Medulla oblongata (tissue), 1 donor: ENCODE measurements around the gene CYP11A1.
A peak's percentile ranks its signal among the peaks of the same experiment; 100 is the strongest.
"Not testable (repeated sequence)": the region's sequence is repeated elsewhere in the genome, so short reads cannot be mapped to it uniquely, and the experiment has no call there.

ENCODE experiments used
- DNase-seq: peaks from one replicate; pipeline ENCODE4 v3.0.0-alpha.2; 2015; ENCODE audit errors: extremely low spot score

Gene CYP11A1

DNA sequence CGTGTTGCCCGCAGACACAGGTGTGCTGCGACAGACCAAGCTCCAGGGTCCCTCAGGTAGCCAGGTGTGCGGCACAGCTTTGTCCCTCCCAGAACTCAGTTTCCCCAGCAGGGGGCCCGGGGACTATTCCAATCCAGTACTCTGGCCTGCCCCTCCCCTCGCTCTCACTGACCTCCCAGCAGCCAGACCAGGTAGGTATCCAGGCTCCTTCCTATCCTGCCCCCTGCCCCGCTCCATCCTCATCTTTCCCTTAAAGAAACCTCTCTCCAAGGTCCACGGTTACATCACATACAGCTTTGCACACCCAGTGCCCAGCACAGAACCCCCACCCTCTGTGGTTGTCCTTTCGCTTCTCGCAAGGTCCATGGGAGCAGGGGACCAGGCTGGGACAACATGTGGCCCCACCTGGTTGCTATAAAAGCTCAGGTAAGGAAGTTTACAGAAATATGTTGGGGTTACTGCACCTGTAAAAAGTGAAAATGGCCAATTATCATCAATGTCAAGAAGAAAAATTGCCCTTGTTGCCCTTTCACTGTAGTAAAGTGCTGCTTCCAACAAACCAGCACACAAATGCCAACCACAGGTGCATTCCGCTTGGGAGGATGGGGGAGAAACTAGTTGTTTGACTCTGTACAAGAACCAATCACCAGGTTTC, 7.3 kb upstream of the CYP11A1 start:
- no peak for DNase-seq

DNA sequence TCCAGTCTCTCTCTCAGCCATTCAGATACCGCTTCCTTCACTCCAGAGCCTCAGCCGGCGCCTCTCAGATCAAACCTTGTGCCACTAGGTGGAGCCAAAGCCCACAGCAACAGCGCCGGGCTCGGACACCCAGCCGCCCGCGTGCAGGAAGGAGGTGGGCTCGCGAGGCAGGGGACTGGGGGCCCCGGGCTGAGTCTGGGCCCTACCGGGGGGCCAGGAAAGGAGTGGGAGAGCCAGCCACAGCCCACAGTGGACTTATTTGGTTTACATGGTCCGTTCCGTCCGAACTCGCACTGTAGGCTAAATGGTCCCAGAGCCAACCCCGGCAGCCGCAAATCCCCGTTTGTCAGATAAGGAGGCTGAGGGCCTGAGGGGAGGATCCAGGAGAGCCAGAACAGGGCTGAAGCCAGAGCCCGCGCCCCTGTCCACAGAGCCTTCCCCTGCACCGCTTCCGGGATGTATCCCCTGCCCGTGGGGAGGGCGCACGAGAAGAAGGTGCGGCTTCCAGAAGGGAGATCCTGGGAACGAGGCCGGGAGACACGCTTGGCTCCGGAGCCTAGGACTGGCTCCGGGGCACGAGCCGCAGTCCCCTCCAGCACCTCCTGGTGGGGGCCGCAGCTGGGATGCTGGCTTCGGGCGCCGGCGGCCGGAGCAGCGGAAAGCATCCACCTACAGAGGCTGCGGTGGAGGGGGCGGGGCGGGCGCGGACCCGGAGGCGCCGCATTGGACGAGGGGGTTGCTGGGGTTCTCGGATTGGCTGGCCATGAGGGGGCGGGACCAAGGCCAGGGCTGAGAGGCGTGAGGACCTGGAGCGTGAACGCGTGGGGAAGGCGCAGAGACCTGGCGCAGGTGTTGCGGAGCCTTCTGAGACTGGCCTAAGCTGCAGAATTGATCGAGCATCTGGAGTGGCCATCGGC, 6.5 kb upstream of the CYP11A1 start:
- peak; percentile 93 for DNase-seq

DNA sequence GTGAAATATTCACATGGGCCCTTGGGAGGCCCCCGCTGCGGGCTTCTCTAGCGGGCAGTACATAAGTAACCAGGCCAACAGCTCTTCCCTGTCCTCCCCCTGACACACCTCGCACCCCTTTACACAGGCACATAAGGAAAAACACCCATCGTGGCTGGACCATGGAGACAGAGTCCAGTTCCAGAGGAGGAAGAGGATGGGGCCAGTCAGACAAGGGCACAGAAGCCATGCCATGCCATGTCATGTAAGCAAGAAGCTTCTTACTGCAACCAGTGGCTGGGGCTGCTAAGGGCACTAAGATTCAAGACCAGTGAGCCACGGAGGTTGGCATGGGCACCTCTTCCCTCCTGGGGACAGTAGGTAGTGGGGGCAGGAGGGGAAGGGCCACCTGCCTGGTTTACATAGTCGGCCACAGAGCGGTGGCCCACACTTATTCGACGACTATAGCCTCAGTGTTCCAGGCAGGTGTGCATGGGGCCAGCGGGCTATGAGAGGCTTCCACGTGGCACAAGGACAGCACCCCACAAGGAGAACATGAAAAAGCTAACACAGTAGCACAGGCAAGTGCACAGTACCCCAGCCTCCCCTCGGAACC, 5.7 kb upstream of the CYP11A1 start:
- DNase-seq = no peak

DNA sequence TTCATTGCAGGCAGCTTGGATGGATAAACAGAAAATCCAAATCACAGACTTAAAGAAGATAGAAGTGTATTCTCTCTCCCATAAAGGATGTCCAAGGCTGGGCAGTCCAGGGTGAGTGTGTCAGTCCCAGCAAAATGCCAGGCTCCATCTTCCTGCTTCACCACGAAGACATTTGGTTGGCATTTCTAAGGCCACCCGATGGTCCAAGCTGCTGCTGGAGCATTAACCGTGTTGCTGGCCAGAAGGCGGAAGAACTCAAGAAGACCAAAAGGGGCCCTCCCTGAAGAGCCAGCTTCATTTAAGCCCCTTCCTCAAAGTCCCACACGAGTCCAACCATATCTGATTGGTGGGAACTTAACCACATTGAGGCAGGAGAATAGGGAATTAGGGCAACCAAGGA, 3.0 kb upstream of the CYP11A1 start:
- DNase-seq = no peak

DNA sequence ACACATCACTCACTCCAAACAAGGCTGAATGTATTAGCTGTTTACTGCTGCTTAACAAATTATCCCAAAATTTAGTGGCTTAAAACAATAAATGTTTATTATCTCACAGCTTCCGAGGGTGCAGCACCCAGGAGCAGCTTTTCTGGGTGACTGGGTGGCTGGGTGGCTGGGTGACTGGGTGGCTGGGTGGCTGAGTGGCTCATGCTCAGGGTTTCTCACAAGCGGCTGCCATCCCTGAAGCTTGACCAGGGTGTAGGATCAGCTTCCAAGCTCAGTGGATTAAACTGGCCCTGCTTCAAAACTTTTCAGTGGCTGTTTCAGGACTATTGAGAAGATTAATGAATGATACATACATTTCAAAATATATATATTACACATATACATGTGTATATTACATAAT, 2.3 kb upstream of the CYP11A1 start:
- DNase-seq = no peak

DNA sequence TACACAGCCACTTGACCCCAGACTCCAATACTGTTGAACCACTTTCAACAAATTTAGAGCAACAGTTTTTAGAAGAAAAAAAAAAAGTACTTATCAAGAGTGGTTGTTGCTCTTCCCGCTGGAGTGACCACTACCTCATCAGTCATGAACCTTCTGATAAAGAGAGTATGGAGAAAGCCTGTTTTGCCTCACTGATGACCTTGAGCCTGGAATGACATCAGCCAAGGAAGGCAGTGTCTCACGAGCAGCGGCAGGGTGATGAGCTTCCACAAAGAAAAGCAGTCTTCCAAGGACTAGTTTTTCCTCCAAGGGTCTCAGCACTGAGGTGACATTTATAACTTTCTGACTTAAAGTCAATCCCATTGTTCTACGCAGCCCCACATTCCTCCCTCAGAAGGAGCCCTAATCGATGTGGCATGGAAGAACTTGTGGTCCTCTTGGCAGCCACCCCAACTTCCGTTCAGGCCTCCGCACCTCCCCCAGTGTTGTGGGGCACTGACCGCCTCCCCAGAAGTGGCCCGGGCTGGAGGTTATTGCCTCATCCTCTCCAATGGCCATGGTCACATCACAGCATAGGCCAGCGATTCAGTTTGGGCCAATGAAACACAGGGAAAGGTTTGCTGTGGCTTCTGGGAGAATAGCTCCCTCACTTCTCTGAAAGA, 1.8 kb upstream of the CYP11A1 start:
- no peak for DNase-seq

DNA sequence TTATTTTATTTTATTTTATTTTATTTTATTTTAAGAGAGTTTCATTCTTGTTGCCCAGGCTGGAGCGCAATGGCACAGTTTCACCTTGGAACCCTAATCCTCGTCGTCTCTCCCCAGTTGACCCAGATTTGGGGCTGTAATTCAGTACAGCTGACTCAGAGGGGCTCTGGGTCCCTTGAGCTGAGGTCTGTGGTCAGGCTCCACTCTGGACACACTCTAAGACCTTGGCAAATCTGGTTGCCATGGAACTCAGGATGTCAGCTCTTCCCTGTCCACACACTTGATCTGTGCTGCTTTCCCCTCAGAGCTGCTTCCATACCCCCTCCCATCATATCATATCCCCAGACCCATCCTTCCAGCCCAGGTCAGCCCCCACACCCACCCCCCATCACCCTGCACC, 675 bp upstream of the CYP11A1 start:
- DNase-seq = no peak

DNA sequence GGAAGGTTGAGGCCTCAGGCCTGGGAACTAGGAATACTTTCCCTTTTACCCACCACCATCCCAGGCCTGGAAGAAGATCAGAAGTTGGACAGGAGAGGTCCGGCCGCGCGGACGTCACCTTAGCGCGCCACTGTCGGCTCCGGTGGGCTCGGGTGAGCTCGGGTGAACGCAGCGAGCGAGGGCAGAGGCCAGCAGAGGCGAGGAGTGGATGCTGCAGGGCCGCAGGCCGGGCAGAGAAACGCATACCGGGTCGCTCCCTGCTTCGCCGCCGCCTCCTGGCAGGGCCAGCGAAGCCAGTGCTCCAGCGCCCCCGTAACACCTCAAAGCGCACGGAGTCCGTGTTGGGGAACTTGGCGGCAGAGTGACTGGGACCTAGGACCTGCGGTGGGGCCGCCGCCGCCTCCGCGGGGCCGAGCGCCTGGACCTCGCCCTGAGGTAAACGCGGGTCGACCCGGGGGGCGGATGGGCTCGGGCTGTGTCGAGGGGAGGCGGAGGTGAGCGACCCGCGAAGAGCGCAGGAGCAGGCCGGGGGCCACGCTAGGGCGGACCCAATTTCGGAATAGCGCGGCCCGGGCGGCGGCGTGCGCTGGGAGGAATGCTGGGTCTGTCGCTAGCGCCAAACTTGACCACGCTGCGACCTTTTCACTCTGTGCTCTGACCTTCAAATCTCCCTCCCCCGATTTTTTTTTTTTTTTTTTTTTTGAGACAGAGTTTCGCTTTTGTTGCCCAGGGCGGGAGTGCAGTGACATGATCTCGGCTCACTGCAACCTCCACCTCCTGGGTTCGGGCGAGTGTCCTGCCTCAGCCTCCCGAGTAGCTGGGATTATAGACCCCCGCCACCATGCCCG, 1.6 kb downstream of the CYP11A1 start:
- no peak for DNase-seq

DNA sequence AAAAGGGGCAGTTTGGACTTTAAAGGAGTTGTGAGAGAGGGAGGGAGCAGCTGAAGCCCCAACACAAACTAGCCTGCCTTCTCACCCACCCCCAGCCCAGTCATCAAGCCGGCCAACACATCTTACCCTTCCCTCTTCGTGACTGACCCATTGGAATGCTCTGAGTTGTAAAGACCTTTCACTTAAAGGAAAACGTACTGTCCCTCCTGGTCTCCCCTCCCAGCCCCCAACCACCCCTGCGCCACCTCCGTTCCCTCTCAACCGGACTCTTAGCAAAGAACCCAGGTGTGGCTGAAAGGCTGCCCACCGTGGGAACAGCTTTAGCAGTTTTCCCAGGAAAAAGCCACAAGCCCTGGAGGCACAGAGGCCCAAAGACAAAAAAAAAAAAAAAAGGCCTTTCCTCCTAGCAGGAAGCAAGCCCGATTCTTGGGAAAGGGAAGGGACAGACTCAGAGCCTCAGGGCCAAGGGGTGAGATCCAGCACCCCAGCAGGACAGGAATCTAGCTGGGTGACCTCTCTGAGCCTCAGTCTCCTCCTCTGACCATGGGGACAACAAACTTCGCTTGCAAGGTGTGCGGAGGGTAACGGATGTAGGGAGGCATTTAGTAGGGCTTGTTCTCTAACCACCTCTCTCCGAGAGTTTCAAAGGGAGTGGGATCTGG, 2.4 kb downstream of the CYP11A1 start:
- no peak for DNase-seq

DNA sequence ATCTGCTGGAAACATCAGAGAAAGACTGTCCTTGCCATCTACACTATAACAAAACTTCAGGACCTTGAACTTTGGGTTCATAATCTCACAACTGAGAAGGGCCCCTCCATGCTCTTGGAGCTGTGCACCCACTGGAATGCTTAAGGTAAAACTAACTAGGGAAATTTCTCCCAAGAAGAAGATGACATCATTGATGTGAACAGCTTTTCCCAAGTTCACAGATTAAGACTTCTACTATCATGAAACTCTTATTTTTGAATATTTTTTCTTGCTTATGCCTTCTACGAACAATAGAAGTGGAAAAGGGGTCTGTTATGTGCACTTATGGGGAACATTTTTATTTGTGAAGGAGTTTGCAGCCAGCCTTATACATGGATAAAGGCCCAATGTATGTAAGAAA, 5.0 kb downstream of the CYP11A1 start:
- no peak for DNase-seq

DNA sequence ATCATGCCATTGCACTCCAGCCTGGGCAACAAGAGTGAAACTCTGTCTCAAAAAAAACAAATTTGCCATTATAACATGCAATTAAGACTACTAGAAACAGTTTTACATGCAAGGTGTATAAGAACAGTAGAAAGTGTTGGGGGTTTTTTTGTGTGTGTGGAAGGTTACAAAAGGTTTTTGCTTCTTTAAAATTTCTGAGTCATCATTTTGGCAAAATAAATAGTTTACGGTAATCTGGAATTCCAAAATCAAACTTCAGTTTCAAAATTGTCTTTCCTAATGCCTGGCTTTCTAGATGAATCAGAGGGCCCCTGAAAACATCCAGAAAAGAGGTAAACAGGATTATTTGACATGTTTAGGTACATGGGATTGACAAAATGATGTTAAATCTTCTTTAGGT, 6.6 kb downstream of the CYP11A1 start:
- DNase-seq = not testable (repeated sequence)

DNA sequence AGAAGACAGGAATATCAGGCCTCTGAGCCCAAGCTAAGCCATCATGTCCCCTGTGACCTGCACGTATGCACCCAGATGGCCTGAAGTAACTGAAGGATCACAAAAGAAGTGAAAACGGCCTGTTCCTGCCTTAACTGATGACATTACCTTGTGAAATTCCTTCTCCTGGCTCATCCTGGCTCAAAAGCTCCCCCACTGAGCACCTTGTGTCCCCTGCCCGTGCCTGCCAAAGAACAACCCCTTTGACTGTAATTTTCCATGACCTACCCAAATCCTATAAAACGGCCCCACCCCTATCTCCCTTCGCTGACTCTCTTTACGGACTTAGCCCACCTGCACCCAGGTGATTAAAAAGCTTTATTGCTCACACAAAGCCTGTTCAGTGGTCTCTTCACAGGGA, 8.1 kb downstream of the CYP11A1 start:
- not testable (repeated sequence) for DNase-seq

DNA sequence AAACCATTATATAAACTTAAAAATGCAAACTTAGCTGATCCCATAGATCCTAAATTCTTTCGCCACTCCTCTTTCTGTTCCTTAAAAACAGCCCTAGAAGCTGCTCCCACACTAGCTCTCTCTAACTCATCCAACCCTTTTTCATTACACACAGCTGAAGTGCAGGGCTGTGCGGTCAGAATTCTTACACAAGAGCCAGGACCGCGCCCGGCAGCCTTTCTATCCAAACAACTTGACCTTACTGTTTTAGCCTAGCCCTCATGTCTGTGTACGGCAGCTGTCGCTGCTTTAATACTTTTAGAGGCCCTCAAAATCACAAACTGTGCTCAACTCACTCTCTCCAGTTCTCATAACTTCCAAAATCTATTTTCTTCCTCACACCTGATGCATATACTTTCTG, 9.9 kb downstream of the CYP11A1 start:
- DNase-seq = not testable (repeated sequence)

DNA sequence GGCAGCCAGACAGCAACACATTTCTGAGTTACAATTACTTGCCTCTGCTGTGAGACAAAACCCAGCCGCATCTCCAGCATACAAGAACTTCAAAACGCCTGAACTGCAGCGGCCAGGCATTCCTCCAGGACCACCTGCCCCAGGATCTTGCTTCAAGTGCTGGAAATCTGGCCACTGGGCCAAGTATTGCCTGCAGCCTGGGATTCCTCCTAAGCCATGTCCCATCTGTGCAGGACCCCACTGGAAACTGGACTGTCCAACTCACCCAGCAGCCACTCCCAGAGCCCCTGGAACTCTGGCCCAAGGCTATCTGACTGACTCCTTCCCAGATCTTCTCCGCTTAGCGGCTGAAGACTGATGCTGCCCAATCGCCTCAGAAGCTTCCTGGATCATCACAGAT, 11.4 kb downstream of the CYP11A1 start:
- not testable (repeated sequence) for DNase-seq

DNA sequence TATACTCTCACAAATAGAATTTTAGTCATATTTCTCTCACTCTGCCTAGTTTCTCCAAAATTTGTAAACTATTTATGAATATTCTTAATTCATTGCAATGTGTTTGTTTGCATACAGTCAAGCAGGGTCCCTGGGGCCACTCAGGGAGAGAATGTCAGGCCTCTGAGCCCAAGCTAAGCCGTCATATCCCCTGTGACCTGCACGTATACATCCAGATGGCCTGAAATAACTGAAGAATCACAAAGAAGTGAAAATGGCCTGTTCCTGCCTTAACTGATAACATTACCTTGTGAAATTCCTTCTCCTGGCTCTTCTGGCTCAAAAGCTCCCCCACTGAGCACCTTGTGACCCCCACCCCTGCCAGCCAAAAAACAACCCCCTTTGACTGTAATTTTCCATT, 13.5 kb downstream of the CYP11A1 start:
- not testable (repeated sequence) for DNase-seq

DNA sequence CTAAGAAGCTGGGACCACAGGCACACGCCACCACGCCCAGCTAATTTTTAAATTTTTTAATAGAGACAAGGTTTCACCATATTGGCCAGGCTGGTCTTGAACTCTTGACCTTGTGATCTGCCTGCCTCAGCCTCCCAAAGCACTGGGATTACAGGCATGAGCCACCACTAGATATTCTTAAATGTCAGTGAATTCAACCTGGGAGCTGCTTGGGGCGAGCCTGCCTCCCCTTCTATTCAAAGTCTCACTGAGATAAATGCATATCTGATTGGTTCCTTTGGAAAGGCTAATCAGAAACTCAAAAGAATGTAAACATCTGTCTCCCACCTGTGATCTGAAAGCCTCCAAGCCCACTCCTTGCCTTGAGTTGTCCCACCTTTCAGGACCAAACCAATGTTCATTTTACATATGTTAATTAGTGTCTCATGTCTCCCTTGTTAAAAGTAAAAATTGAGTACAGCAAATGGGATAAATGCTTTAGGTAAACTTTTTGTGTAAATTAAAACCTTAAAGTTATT, 15.0 kb downstream of the CYP11A1 start:
- no peak for DNase-seq

DNA sequence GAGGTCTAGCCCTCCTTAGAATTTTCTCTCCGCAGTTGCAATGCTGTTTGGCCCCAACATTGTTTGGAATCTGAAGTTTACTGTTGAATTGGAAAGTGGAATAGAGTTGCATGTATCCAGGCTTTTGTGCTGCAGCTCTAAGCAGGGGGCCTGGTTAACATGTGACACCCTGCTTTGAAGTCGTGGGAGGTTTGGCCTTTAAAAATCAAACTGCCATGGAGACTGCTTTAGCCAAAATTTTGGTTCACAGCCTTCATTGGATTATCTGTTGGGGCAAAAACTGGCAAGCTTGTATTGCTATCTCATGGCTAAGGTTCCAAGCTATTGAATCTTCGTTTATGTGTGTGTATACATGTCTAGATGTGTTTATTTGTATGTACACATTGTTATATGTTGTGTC, 15.8 kb downstream of the CYP11A1 start:
- DNase-seq = peak; percentile 9

DNA sequence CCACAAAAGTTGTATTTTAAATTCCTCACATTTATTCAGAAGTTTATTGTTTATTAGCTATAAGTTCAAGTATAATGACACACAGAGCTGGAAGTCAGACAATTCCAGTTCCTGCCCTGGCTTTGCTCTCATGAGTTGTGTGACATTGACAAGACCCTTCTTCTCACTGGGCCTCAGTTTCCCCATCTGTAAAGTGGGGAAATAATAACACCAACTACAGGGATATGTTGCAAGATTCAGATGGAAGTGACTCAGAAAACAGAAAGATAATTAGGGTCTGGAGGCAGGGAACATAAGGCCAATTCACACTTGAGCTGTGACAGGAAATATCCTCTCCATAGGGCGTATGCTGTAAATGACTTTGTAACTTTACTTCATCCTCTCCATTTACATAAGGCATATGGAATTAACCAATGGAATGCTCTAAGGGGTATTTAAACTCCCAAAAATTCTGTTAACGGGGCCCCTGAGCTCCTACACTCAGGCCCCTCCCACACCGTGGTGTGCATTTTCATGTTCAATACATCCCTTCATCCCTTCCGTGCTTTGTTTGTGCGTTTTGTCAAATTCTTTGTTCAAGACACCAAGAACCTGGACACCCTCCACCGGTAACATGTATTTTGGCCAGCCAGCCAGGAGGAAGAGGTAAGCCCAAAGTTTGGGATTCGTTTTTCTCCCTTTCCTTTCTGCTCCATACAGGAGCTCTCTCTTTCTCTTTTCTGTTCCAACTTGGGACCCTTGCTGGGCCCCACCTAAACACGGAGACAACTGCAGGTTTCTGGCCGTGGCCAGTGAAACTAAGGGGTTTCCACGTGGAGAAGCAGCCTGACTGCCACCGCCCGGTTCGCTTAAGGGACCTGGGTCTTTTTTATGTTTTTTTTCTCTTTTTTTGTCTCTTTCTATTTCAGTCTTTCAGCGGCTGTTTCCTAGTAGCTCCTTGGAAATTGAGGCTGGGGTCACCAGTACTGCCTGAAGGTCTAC, 16.9 kb downstream of the CYP11A1 start:
- no peak for DNase-seq

DNA sequence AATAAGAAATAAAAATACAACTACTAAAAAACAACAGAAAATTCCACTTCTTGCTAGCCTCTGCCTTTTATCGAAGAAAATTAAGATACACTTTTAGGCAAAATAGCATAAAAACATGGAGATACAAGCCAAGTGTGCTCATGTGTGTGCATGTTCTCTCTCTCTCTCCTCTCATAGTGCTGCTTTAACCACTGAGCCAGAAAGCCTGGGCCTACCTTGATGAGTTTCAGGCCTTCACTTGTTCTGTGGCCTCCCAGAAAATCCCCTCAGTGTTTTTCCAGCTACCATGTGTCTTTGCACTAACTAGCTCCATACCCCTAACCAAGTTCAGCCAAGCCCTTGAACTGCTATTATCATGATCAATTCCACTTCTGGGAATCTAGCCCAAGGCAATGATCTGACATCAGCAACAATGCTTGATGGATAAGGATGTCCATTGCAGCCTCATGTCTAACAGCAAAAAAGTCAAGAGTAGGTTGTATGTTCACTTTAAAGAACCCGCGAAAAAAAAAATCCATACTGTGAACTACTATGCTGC, 18.1 kb downstream of the CYP11A1 start:
- no peak for DNase-seq
